COR-L47 (cell line): ENCODE data around the gene HES5.

Experiments
- DNase-seq: peaks from one replicate; lab custom pipeline; 2025; lab: John Stamatoyannopoulos, UW

HES5 gene

GRCh38 chr1:2514863-2515762 lies 14.9 kb downstream of the HES5 start:
- DNase-seq, result no peak

GRCh38 chr1:2513939-2514652 lies 16.0 kb downstream of the HES5 start:
- DNase-seq, result no peak

DNA sequence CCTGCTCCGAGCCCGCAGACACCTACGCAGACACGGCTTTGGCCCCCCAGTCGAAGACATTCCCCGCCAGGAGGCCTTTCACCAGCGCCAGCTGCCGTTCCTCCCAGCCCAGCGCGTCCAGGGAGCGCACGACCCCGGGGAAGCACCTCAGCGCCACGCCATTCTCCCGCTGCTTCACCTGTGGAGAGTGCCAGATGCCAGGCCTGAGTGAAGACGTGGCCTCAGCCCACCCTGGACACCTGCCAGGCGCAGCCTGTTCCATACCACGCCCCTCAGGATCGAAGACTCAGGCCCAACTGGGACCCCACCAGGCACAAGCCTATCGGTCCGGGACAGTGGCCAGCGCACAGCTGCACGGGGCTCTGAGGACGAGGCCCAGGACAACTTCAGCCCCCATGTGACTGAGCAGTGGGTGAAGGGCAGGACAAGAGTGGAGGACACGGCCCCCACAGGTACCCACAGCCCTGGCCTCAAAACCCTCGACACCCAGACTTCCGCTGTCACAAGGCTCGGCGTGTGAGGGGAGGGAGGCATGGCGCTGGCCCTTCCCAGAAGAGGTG lies 17.1 kb downstream of the HES5 start:
- no peak for DNase-seq

GRCh38 chr1:2510366-2511155 lies 19.5 kb downstream of the HES5 start:
- DNase-seq, result no peak

- no peak for DNase-seq
Observed at GRCh38 chr1:2509589-2509988, 20.5 kb downstream of the HES5 start.

DNA sequence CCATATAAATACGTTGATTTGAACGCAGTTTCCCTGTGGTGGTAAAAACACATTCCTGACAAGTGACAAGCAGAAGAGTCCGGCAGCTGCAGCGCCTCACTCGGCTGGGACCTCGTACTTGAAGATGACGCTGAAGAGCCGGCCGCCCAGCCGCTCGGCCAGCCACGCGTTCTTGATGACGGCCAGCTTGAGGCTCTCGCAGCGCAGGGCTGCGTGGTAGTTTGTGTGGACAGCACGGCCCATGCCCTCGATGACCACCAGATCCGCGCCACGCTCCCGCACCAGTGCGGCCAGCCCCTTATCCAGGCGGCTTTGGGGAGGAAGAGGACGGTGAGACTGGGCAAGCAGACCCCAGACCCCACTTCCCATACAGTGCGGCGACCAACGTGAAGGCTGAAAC lies 21.3 kb downstream of the HES5 start:
- no peak for DNase-seq

DNA sequence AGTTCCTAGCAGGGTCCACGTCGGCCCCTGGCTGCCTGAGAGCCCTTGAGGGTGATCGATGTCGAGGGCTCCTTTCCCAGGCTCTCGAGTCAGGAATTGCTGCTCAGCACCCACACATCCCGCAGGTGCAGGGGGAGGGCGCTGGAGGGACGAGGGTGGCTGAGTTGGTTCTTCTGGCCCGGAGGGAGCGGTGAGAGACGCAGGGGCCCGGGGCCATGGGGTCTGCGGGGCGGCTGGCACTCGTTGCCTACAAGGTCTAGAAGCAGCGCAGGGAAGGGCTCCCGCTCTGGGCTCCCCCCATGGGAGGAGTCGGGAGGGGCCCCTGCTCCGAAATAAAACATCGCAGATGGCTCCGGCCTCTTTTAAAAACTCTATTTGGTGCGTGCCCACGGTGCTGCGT lies 21.9 kb downstream of the HES5 start:
- no peak for DNase-seq

DNA sequence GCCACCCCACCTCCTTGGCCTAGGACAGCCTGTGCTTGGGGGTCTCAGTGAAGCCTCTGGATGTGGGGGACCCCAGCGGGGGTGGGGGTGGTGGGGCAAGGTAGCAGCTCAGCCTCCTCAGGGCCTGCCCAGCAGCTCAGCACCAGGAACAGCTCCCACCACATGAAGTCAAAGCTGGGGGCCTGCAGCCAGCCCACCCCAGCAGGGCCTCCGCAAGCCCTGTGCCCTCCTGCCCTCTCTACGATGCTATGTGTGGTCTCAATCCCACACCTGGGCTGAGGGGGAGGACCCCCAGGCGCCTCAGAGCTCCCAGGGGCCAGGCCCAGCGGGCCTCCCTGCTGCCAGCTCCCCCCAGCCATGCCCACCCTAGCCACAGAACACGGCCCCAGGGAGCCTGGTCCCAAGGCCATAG lies 22.3 kb downstream of the HES5 start:
- DNase-seq, result no peak

DNA sequence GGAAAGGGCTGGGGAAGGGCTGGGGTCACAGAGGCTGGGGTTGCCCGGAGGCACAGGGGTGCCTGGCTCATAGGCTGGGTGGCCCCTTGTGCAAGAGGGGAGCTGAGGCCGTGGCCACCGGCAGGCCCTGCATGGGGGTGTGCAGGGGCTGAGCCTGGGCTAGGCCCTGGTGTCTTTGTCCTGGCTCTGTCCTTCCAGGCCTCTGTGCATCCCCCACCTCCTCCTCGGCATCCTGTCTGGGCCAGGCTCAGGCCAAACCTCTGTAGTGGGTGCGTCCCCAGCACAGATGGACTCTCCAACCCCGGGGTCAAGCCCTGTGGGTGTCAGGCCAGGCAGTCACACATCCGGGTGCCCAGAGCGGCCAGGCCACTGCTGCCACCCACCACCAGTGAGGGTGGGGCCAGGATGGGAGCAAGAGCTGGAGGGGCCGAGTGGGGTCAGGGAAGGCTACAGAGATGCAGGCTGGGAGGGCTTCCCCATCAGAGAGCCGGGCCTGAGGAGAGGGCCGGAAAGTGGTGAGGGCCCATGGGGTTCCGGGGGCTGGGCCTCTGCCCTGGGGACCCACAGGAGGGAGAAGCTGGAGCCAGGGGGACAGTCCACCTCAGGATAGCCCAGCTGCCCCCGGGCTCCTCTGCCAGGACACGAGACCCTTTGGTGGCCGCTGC lies 23.0 kb downstream of the HES5 start:
- no peak for DNase-seq

- no peak for DNase-seq
Observed at GRCh38 chr1:2506007-2506860, 23.8 kb downstream of the HES5 start.

- DNase-seq, result no peak
Observed at GRCh38 chr1:2505461-2505994, 24.5 kb downstream of the HES5 start.

- DNase-seq, result no peak
Observed at GRCh38 chr1:2504949-2505272, 25.2 kb downstream of the HES5 start.

GRCh38 chr1:2504225-2504948 lies 25.7 kb downstream of the HES5 start:
- no peak for DNase-seq

DNA sequence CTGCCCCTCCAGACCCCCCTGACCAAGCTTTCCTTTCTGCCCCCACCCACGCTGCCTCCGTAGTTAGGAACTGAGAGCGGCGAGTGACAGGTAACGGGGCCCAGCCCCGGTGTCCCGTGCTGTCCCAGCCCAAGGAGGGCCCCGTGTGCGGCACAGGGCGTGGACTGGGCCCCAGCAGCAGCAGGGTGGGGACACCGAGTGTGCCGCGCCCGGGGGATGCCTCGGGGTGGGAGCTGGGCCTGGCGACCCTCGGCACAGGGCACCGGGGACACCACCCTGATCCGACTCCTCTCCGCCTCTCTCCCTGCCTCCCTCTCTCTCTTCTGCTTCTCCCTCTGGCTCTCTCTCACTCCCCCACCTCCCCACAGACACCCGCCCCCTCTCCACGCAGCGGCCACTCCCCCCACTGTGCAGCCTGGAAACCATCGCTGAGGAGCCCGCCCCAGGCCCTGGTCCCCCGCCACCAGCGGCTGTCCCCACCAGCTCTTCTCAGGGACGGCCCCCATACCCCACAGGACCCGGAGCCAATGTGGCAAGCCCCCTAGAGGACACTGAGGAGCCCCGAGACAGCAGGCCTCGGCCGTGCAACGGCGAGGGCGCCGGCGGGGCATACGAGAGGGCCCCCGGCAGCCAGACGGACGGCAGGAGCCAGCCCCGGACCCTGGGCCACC lies 26.4 kb downstream of the HES5 start:
- DNase-seq, result no peak

DNA sequence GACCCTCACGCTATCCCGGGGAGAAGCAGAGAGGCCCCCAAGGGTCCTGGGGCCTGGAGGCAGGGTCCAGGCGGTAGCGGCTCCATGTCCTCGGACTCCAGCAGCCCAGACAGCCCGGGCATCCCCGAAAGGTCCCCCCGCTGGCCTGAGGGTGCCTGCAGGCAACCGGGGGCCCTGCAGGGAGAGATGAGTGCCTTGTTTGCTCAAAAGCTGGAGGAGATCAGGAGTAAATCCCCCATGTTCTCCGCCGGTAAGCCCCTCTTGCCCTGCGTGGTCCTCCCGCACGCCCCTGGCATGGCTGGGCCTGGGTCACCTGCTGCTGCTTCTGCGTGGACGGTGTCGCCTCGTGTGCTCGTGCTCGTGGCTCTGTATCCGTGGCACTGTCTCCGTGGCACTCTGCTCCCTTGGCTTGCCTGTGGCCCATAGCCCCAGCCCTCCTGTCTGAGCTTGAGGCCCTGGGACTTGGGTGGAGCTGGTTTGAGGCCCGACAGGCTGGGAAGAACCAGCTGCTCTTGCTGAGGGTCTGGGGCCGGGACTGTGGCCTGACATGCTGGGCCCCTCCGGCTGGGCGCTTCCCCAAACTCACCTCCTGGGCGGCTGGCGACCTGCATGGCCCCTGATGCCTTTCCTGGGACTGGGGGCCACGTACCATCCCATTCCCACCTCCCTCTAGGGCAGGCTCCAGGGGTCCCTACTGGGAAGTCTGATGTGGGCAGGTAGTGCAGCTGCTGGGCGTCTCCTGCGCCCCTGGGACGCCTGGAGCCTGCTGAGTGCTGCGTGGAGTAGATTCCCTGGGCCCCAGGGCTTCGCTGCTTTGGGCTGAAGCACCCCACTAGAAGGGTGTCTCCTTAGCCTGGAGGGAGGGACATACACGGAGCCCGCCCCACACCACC lies 27.2 kb downstream of the HES5 start:
- DNase-seq, result no peak

- DNase-seq, result no peak
Observed at GRCh38 chr1:2502210-2502609, 27.9 kb downstream of the HES5 start.

DNA sequence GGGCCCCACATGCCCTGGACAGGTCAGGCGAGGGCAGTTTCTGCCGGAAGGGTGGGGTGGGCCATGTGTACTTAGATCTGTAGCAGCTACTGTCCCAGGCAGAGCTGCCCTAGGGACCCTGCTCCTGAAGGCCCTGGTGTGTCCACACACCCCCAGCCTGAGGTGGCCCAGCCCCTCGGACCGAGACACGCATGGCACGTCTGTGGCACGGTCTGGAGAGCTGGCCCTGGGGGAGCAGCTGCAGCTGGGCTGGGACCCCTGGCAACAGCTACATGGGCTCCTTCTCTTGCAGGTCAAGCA lies 28.3 kb downstream of the HES5 start:
- DNase-seq, result no peak

DNA sequence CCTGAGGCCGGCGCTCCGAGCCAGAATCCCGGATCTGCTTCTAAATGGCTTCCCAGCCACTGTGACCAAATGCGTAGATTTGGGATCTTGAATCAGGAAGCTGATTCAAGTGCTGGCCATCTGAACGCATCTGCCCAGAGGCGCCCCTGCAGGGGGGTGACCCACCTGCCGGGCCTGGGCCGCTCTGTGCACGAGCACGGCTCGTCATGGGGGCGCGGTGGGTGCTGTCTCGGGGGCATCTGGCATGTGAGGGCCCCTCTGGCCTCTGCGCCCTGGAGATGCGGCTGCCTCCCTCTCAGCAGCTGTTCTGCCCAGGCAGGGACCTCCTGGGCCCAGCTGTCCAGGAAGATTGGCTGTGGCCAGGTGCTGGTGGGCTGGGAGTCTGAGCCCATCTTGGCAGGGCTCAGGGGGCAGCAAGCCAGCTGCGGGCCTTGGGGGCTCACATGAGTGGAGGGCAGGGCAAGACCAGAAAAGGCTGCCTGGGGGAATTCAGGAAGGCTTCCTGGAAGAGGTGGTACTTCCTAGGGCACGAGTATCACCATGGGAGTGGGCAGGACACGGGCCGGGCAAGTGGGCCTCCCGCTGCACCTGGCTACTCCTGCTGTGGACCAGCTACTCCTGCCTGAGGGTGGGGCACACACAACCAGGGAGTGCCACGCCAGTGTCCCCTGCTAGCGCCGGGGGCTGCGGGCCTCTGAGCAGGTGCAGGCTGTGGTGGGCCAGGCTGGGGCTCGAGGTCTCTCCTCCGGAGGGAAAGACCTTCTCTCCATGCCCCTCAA lies 28.8 kb downstream of the HES5 start:
- no peak for DNase-seq
